ENCODE data around the gene GLRA1.
"Not testable (repeated sequence)": the region's sequence is repeated elsewhere in the genome, so short reads cannot be mapped to it uniquely, and the experiment has no call there.

Gene GLRA1

DNA sequence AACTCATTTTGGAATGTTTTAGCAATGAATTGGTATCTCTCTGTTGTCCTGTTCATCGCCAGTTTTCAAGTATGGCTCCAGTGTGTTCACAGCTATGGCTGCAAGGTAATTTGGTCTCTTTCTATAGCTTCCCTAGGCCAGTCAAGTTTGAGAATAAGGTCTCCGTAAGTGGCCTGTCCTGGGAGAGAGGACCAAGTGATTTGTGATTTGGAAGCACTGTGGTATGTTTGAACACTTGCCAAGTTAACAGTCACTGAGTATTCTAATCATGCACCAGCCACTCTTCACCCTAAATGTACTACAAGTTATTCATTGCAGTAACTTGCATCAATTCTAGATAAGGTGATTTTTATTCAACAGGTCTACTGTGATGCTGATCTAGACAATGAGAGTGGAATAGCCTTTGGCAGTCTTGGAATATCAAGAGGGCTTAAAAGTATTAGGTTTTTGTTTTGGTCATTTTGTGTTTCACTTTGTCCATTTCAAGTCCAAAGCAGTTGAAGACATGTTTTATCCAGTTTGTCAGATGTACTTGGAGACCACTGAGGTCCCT lies 111.8 kb downstream of the GLRA1 start:
- DNase-seq, result no peak

GRCh38 chr5:151811593-151812321 lies 112.9 kb downstream of the GLRA1 start:
- no peak for DNase-seq

DNA sequence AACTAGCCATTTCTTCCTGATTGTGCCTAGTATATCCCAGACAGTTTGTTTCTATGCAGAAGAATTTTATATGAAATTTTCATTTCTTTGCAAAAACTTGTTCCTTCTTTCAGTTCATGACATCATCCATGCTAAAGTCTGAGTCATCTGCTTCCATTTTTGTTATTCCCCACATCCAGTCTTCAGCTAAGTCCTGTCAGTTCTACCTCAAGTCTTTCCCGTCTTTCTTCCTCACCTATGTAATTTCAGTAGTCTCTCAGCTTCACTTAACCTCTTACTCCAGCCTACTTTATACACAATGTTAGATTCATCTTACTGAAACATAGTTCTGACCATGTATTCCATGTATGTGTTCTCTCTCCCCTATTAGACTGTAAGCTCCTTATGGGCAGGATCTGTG lies 113.8 kb downstream of the GLRA1 start:
- DNase-seq, result no peak

GRCh38 chr5:151810449-151810848 lies 114.2 kb downstream of the GLRA1 start:
- DNase-seq, result no peak

GRCh38 chr5:151808451-151809169 lies 116.0 kb downstream of the GLRA1 start:
- DNase-seq, result no peak

- no peak for DNase-seq
Measured at GRCh38 chr5:151805414-151806223, 119.0 kb downstream of the GLRA1 start.

- DNase-seq, result no peak
Measured at GRCh38 chr5:151800532-151800931, 124.1 kb downstream of the GLRA1 start.

DNA sequence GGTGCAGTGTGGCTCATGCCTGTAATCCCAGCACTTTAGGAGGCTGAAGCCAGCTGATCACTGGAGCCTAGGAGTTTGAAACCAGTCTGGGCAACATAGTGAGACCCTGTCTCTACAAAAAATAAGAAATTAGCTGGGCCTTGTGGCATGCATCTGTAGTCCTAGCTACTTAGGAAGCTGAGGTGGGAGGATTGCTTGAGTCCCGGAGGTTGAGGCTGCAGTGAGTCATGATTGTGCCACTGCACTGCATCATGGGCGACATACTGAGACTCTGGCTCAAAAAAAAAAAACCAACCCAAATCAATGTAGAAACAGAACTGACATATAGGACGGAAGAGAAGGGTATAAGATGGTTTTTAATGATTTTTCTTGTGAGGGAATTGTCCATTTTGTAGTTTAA lies 125.2 kb downstream of the GLRA1 start:
- DNase-seq, result no peak

- no peak for DNase-seq
Measured at GRCh38 chr5:151798674-151799073, 126.0 kb downstream of the GLRA1 start.

DNA sequence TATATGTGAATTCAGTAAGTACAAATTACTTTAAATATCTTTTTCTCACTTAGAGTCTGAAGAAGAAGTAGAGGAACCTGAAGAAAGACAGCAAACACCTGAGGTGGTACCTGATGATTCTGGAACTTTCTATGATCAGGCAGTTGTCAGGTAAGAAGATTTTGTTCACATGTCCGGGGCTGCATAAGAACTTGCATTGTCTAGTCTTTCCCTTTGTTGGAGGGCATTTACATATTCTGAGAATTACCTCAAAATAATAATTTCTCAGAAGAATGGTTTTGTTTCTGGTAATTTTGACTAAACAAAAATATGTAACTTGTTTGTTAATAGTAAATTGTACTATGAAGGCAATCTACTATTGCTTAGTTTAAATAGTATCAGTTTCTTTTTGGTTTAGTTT lies 129.2 kb downstream of the GLRA1 start:
- DNase-seq, result no peak

GRCh38 chr5:151793358-151793757 lies 131.3 kb downstream of the GLRA1 start:
- DNase-seq, result no peak

DNA sequence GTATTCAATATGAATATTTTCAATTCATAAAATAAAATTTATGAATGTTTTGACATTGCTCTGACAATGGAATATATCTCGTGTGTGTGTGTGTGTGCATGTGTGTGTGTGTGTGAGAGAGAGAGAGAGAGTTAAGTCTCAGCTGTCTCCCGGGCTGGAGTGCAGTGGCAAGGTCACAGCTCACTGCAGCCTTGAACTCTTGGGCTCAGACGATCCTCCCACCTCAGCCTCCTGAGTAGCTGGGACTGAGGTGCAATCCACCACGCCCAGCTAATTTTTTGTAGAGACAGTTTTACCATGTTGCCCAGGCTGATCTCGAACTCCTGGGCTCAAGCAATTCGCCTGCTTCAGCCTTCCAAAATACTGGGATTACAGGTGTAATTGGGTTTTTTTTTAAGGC lies 136.8 kb downstream of the GLRA1 start:
- DNase-seq, result no peak

GRCh38 chr5:151786468-151786867 lies 138.2 kb downstream of the GLRA1 start:
- DNase-seq, result no peak

DNA sequence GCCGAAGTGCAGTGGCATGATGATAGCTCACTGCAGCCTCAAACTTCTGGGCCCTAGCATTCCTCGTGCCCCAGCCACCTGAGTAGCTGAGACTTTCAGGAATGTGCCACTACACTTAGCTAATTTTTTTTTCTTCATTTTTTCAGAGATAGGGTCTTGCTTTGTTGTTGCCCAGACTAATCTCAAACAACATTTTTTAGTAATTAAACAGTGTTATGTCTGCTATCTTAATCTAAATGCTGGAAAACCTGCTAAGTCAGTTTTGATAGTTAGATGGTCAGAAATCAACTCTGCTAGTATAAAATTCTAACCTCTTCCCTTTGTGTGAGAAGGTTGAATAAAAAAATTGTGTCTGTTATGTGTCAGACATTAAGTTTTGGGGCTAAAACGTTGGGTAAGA lies 140.5 kb downstream of the GLRA1 start:
- DNase-seq, result no peak

- DNase-seq, result not testable (repeated sequence)
Measured at GRCh38 chr5:151783664-151784063, 141.0 kb downstream of the GLRA1 start.

- no peak for DNase-seq
Measured at GRCh38 chr5:151781201-151781600, 143.4 kb downstream of the GLRA1 start.

DNA sequence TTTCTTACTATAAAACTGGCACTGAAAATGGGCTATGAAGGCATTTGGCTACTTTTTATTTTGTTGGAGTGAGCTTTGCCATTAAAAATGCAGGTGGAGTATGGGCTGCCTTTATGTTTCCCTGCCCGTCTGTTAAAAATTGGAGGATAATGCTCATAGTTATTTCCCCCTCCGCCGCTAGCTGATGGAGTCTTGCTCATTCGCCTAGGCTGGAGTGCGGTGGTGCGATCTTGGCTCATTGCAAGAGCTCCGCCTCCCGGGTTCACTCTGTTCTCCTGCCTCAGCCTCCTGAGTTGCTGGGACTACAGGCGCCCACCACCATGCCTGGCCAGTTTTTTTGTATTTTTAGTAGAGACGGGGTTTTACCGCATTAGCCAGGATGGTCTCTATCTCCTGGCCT lies 144.3 kb downstream of the GLRA1 start:
- DNase-seq, result no peak

GRCh38 chr5:151779531-151780125 lies 145.0 kb downstream of the GLRA1 start:
- DNase-seq, result no peak

DNA sequence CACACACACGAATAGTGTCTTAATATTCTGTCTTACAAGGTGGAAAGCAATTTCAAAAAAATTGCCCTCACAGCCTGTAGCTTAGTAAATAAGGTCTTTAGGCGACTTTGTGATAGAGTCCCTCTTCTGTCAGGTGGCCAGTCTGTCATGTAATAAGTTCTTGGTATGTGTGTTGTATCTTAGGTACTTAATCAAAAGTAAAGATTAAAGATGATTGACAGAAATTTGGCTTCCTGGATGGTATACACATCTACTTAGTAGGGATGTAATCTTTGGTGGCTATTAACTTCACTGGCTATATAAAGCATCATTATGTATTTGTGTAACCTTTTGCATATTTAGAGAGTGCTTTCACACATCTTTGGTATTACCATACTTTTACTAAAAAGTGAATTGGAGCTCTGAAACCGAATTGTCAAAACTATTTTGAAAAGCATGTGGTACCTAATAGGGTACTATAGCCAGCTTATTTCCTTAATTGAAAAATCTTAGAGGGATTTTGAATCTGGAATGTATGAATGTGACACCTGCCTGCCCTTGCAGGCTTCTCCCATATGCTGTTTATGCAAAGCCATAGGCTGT lies 149.5 kb downstream of the GLRA1 start:
- DNase-seq, result no peak

DNA sequence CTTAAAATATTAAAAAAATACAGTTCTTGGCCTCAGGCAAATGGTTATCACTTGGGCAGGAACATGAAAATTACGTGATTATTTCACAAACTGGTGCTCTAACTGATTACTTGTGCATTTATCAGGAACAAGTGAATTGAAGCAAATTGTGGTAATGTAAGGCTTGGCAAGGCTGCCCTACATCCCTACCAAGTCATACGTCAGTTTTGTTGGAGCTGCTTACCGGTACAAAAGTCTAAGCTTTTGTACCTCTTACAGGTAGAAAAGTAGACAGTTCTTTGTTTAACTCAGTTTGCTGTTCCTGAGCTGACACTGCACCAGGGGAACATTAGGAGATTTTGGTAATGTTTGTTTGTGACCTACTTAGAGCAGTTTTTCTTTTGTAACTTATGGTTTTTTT lies 150.7 kb downstream of the GLRA1 start:
- DNase-seq, result no peak

- no peak for DNase-seq
Measured at GRCh38 chr5:151772846-151773561, 151.6 kb downstream of the GLRA1 start.
